ENCODE data around the gene NAP1L5.

DNA sequence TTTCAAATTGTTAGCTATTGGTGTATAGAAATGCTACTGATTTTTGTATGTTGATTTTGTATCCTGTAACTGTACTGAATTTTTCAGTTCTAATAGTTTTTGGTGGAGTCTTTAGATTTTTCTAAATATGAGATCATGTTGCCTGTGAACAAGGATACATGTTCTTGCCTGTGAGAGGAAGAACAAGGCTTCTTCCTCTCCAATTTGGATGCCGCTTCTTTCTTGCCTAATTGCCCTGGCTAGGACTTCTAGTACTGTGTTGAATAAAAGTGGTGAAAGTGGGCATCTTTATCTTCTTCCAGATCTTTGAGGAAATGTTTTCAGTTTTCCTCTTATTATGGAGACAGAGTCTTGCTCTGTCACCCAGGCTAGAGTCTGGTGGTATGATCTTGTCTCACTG, 16.2 kb upstream of the NAP1L5 start:
- TF ChIP-seq, protein P1, sequence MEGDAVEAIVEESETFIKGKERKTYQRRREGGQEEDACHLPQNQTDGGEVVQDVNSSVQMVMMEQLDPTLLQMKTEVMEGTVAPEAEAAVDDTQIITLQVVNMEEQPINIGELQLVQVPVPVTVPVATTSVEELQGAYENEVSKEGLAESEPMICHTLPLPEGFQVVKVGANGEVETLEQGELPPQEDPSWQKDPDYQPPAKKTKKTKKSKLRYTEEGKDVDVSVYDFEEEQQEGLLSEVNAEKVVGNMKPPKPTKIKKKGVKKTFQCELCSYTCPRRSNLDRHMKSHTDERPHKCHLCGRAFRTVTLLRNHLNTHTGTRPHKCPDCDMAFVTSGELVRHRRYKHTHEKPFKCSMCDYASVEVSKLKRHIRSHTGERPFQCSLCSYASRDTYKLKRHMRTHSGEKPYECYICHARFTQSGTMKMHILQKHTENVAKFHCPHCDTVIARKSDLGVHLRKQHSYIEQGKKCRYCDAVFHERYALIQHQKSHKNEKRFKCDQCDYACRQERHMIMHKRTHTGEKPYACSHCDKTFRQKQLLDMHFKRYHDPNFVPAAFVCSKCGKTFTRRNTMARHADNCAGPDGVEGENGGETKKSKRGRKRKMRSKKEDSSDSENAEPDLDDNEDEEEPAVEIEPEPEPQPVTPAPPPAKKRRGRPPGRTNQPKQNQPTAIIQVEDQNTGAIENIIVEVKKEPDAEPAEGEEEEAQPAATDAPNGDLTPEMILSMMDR (IDR thresholded peaks at IDR 0.05), result no peak
- TF ChIP-seq ZFX (IDR thresholded peaks at IDR 0.05; ENCODE audit: borderline replicate concordance), result no peak
